IMR-90 (cell line): ENCODE measurements around the gene RALGAPA1. TPM values are rescaled to one million over a fixed set of nuclear protein-coding genes. Genes with fewer than 3 reads are reported as not detected.

ENCODE experiments used
- ATAC-seq: fragments of 200-7000 bp; cut with Tn5 transposase; 2 replicates; pipeline ENCODE4 v1.9.1; 2020; ENCODE audit warnings: low read depth, mild to moderate bottlenecking, moderate library complexity
- BruUV-seq: library from RNA; stranded (reverse); fragments of 400-500 nt; replicated peaks from 2 replicates; lab custom pipeline; 2021; lab: Mats Ljungman, UMichigan
- CTCF ChIA-PET: fragments of 300-600 bp; formaldehyde crosslinking; extraction: SDS; loops from one replicate; lab custom pipeline; 2021; ENCODE audit warnings: antibody characterized with exemption; lab: Yijun Ruan, JAX
- POLR2A ChIA-PET: fragments of 300-600 bp; sonication (Branson Sonifier 250); formaldehyde crosslinking; loops from one replicate; lab custom pipeline; 2022; ENCODE audit warnings: antibody characterized with exemption; ENCODE audit not compliant: unreplicated experiment; lab: Charles Lee
- DNase-seq: peaks from one replicate; pipeline ENCODE4 v3.0.0; 2013
- H2AFZ ChIP-seq: replicated peaks from 2 replicates; pipeline ENCODE3; 2013; ENCODE audit warnings: low read length, mild to moderate bottlenecking; ENCODE audit not compliant: poor library complexity
- H2AK5ac ChIP-seq: 2 replicates; pipeline ENCODE4 v1.6.1; 2013; ENCODE audit warnings: low read depth, low read length, inconsistent platforms
- H2AK9ac ChIP-seq: replicated peaks from 2 replicates; pipeline ENCODE3; 2013; ENCODE audit warnings: mild to moderate bottlenecking, low read depth, low read length, moderate library complexity; ENCODE audit not compliant: poor library complexity
- H2BK120ac ChIP-seq: 2 replicates; pipeline ENCODE4 v1.6.1; 2013; ENCODE audit warnings: low read depth, low read length, inconsistent platforms
- H2BK15ac ChIP-seq: 3 replicates; pipeline ENCODE4 v1.6.1; 2013; ENCODE audit warnings: low read depth, low read length, inconsistent platforms
- H2BK20ac ChIP-seq: 2 replicates; pipeline ENCODE4 v1.6.1; 2013; ENCODE audit warnings: low read depth, mild to moderate bottlenecking, inconsistent platforms, low read length, moderate library complexity
- H2BK5ac ChIP-seq: 2 replicates; pipeline ENCODE4 v1.6.1; 2013; ENCODE audit warnings: mild to moderate bottlenecking, low read depth, low read length, inconsistent platforms; ENCODE audit not compliant: poor library complexity, severe bottlenecking
- H3K14ac ChIP-seq: replicated peaks from 2 replicates; pipeline ENCODE4 v1.6.1; 2013; ENCODE audit warnings: low read depth, low read length, inconsistent platforms
- H3K18ac ChIP-seq: 2 replicates; pipeline ENCODE4 v1.6.1; 2013; ENCODE audit warnings: low read depth, low read length, control low read depth
- H3K23ac ChIP-seq: 2 replicates; pipeline ENCODE4 v1.6.1; 2013; ENCODE audit warnings: low read depth, low read length, inconsistent platforms
- H3K27ac ChIP-seq: 2 replicates; pipeline ENCODE4 v1.5.1; 2013; ENCODE audit warnings: mild to moderate bottlenecking, control low read depth, low read length; ENCODE audit not compliant: insufficient read depth
- H3K27me3 ChIP-seq: 2 replicates; pipeline ENCODE4 v1.6.1; 2013; ENCODE audit warnings: low read length; ENCODE audit not compliant: control insufficient read depth, insufficient read depth
- H3K36me3 ChIP-seq: 2 replicates; pipeline ENCODE4 v1.6.1; 2013; ENCODE audit warnings: low read length, mixed read lengths; ENCODE audit not compliant: control insufficient read depth, insufficient read depth
- H3K4ac ChIP-seq: 2 replicates; pipeline ENCODE4 v1.6.1; 2013; ENCODE audit warnings: low read depth, low read length, inconsistent platforms
- H3K4me1 ChIP-seq: 2 replicates; pipeline ENCODE4 v1.6.1; 2013; ENCODE audit warnings: low read length, mixed read lengths; ENCODE audit not compliant: control insufficient read depth, insufficient read depth
- H3K4me2 ChIP-seq: 2 replicates; pipeline ENCODE4 v1.6.1; 2013; ENCODE audit warnings: low read depth, mild to moderate bottlenecking, control low read depth, low read length, moderate library complexity
- H3K4me3 ChIP-seq: 2 replicates; pipeline ENCODE4 v1.5.1; 2013; ENCODE audit warnings: low read depth, mild to moderate bottlenecking, control low read depth, low read length, moderate library complexity; ENCODE audit not compliant: insufficient read depth
- H3K56ac ChIP-seq: 2 replicates; pipeline ENCODE4 v1.6.1; 2013; ENCODE audit warnings: low read length, inconsistent platforms; ENCODE audit not compliant: insufficient read depth; ENCODE audit errors: extremely low read depth
- H3K79me1 ChIP-seq, 2 experiments: 2 replicates each; pipeline ENCODE4 v1.6.1; 2013; ENCODE audit warnings: low read length in 2 of 2, inconsistent platforms in 1 of 2, low read depth in 1 of 2
- H3K9ac ChIP-seq: 2 replicates; pipeline ENCODE4 v1.6.1; 2013; ENCODE audit warnings: low read depth, low read length, control low read depth
- H3K9me1 ChIP-seq: 2 replicates; pipeline ENCODE4 v1.6.1; 2013; ENCODE audit warnings: low read length, inconsistent platforms; ENCODE audit not compliant: insufficient read depth
- H3K9me3 ChIP-seq: 2 replicates; pipeline ENCODE4 v1.6.1; 2013; ENCODE audit warnings: low read length; ENCODE audit not compliant: control insufficient read depth, insufficient read depth
- H4K20me1 ChIP-seq: 2 replicates; pipeline ENCODE4 v1.6.1; 2013; ENCODE audit warnings: low read length, inconsistent platforms; ENCODE audit not compliant: insufficient read depth
- H4K5ac ChIP-seq: 2 replicates; pipeline ENCODE4 v1.6.1; 2013; ENCODE audit warnings: mild to moderate bottlenecking, low read depth, low read length, control low read depth
- H4K8ac ChIP-seq, 2 experiments: 2 replicates each; pipeline ENCODE4 v1.6.1; 2013; ENCODE audit warnings: low read depth in 2 of 2, low read length in 2 of 2, control low read depth in 1 of 2, inconsistent platforms in 1 of 2
- H4K91ac ChIP-seq: 2 replicates; pipeline ENCODE4 v1.6.1; 2013; ENCODE audit warnings: low read depth, low read length, inconsistent platforms; ENCODE audit not compliant: insufficient read depth
- MAZ ChIP-seq: IDR thresholded peaks from 2 replicates; pipeline ENCODE4 v1.6.1; 2012; ENCODE audit warnings: low read depth, mild to moderate bottlenecking, low read length, improper control_type of control experiment, moderate library complexity, borderline replicate concordance
- MXI1 ChIP-seq: IDR thresholded peaks from 2 replicates; pipeline ENCODE4 v1.6.1; 2012; ENCODE audit warnings: low read depth, mild to moderate bottlenecking, low read length, moderate library complexity, borderline replicate concordance
- POLR2A ChIP-seq: IDR thresholded peaks from 2 replicates; pipeline ENCODE4 v1.6.1; 2012; ENCODE audit warnings: mild to moderate bottlenecking, low read depth, low read length
- RCOR1 ChIP-seq: IDR thresholded peaks from 2 replicates; pipeline ENCODE4 v1.6.1; 2012; ENCODE audit warnings: mild to moderate bottlenecking, low read length, improper control_type of control experiment; ENCODE audit not compliant: insufficient replicate concordance
- RFX5 ChIP-seq: IDR thresholded peaks from 2 replicates; pipeline ENCODE4 v1.8.0; 2012; ENCODE audit warnings: low read depth, mild to moderate bottlenecking, low read length, moderate library complexity
- WGBS, 2 experiments: methylation state at CpG; one replicate each; pipeline versions ENCODE4 v1.1.5 to v1.1.7; 2013; ENCODE audit warnings: missing lambda C conversion rate in 2 of 2; ENCODE audit not compliant: insufficient read length in 1 of 2; ENCODE audit errors: extremely low coverage in 2 of 2; 5-methylcytosine and 5-hydroxymethylcytosine counted together
- dilution Hi-C: fragments of 300-500 bp; cut with HindIII; formaldehyde crosslinking; loops from one replicate; pipeline ENCODE4 v1.14.3; 2018; ENCODE audit warnings: low sequenced_read_pairs; ENCODE audit not compliant: unreplicated experiment
- in situ Hi-C: fragments of 300-500 bp; cut with MboI; formaldehyde crosslinking; loops from 3 replicates; pipeline ENCODE4 v1.14.3; 2019; ENCODE audit warnings: low sequenced_read_pairs, inconsistent platforms, mixed read lengths
- intact Hi-C: fragments of 100-400 bp; cut with micrococcal nuclease; formaldehyde crosslinking; loops from 2 replicates; pipeline ENCODE4 v1.10.0; 2022
- polyA plus RNA-seq, 3 experiments: library from polyadenylated mRNA; depleted of rRNA; stranded (reverse); fragments of >200 nt; gene quantifications; 2 replicates each; pipeline ENCODE4 v1.2.3, GENCODE V29; 2012; ENCODE audit warnings: low replicate concordance in 1 of 3
- total RNA-seq: library from RNA; depleted of rRNA; stranded (reverse); fragments of >200 nt; gene quantifications from 2 replicates; pipeline ENCODE4 v1.2.3, GENCODE V29; 2012
- TF ChIP-seq, protein P1 (sequence below): fragments of 150-350 bp; IDR thresholded peaks from 2 replicates; pipeline ENCODE4 v1.6.1; 2017; ENCODE audit warnings: mild to moderate bottlenecking, antibody characterized with exemption, low read length, low read depth

The RALGAPA1 gene
- total and polyA plus RNA-seq, 2 of the 4 experiments (the other 2 are of a cell fraction), result 5.1 to 25.6 TPM

DNA sequence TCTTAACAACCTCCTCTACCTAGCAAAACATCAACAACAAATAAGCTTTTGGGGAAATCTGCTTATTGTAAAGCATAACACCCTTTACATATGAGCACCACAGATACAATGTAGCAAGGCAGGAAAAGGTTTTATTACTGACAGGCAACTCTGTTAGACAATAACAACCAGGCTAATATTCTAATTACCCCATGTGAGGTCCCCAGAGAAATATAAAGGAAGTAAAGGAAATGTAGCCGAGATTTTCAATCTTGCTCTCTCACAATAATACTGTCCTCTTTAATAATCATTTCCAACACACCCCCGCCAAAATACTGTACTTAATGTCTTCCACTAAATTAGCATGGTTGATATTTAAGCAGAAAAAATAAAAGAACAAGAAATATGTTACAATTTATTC, 289.1 kb downstream of the RALGAPA1 start:
- Histone ChIP-seq H2BK20ac (no peak overlapping the region), H2AK5ac (no peak overlapping the region), H4K20me1 (no peaks in the 10 kb centered on the region), H2AK9ac (no peak overlapping the region), H3K79me1 (no peaks in the 10 kb centered on the region), H3K4me2 (no peak overlapping the region), H2BK5ac (no peak overlapping the region), H3K18ac (no peak overlapping the region), H3K27me3 (peaks cover 2% of the 10 kb centered on the region; the same call in 1 of the 2 replicates), H3K56ac (no peak overlapping the region), H4K91ac (no peak overlapping the region), H3K9me3 (no peaks in the 10 kb centered on the region), H3K4me1 (no peaks in the 10 kb centered on the region), H2BK15ac (no peak overlapping the region), H3K4ac (no peak overlapping the region), H3K36me3 (no peaks in the 10 kb centered on the region), H3K27ac (no peak overlapping the region), H3K14ac (no peak overlapping the region), H4K5ac (no peak overlapping the region), H3K9ac (no peak overlapping the region), H3K9me1 (no peaks in the 10 kb centered on the region), H2AFZ (no peak overlapping the region), H3K23ac (no peak overlapping the region), H4K8ac (no peak overlapping the region), H2BK120ac (no peak overlapping the region), H3K4me3 (no peak overlapping the region)
- dilution Hi-C loops (no loop called here), in situ Hi-C loops (no loop called here), intact Hi-C loops (no loop called here)
- DNase-seq (no peak), ATAC-seq (no peak)
- ChIA-PET CTCF (interaction anchor here (0.6 kb wide), 2 partner anchors 455 to 1086 kb away, joined by 3 to 7 read pairs; no protein-coding TSS in a partner anchor), POLR2A (no interaction called here)
- no CpG with 5 or more reads among the region's 2 CpGs for WGBS, 2 experiments
- no TSS peak for BruUV-seq
- no peak for TF ChIP-seq MAZ
- TF ChIP-seq, protein P1, sequence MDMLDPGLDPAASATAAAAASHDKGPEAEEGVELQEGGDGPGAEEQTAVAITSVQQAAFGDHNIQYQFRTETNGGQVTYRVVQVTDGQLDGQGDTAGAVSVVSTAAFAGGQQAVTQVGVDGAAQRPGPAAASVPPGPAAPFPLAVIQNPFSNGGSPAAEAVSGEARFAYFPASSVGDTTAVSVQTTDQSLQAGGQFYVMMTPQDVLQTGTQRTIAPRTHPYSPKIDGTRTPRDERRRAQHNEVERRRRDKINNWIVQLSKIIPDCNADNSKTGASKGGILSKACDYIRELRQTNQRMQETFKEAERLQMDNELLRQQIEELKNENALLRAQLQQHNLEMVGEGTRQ, result no peak
- no peak for TF ChIP-seq MXI1
- no peak for TF ChIP-seq RFX5
- no peak for TF ChIP-seq POLR2A
- TF ChIP-seq RCOR1, result no peak
